ENCODE measurements around the gene SULT2B1.
"Not testable (repeated sequence)": the region's sequence is repeated elsewhere in the genome, so short reads cannot be mapped to it uniquely, and the experiment has no call there.

SULT2B1 gene

GRCh38 chr19:48551437-48552302 is at the start of gene SULT2B1:
SULT2B1 (plus strand) TSS chr19:48552172; CDS start chr19:48552253, 81 bp downstream.
- DNase-seq, result no peak

- no peak for DNase-seq
These were observed 49.5 kb upstream of the SULT2B1 start for GRCh38 chr19:48502350-48503018.

GRCh38 chr19:48506138-48506733 is 45.7 kb upstream of the SULT2B1 start:
- no peak for DNase-seq

- no peak for DNase-seq
These were observed 44.0 kb upstream of the SULT2B1 start for GRCh38 chr19:48507911-48508439.

- DNase-seq, result no peak
These were observed 43.1 kb upstream of the SULT2B1 start for GRCh38 chr19:48508729-48509411.

GRCh38 chr19:48509467-48510194 is 42.3 kb upstream of the SULT2B1 start:
- DNase-seq, result no peak

- no peak for DNase-seq
These were observed 41.3 kb upstream of the SULT2B1 start for GRCh38 chr19:48510421-48511268.

- no peak for DNase-seq
These were observed 40.6 kb upstream of the SULT2B1 start for GRCh38 chr19:48511321-48511731.

- no peak for DNase-seq
These were observed 40.0 kb upstream of the SULT2B1 start, which contains the start of gene LMTK3 for GRCh38 chr19:48511800-48512503. LMTK3 (minus strand) TSS chr19:48511835; CDS start chr19:48511576, 259 bp downstream.

- no peak for DNase-seq
These were observed 39.3 kb upstream of the SULT2B1 start for GRCh38 chr19:48512504-48513288.

GRCh38 chr19:48513289-48514122 is 38.5 kb upstream of the SULT2B1 start:
- no peak for DNase-seq

GRCh38 chr19:48514123-48514458 is 37.9 kb upstream of the SULT2B1 start:
- DNase-seq, result no peak

- DNase-seq, result no peak
These were observed 35.4 kb upstream of the SULT2B1 start for GRCh38 chr19:48516536-48516935.

- DNase-seq, result no peak
These were observed 33.8 kb upstream of the SULT2B1 start for GRCh38 chr19:48518207-48518606.

GRCh38 chr19:48519426-48519825 is 32.5 kb upstream of the SULT2B1 start:
- DNase-seq, result not testable (repeated sequence)

GRCh38 chr19:48520134-48520533 is 31.8 kb upstream of the SULT2B1 start:
- no peak for DNase-seq

GRCh38 chr19:48524221-48524620 is 27.8 kb upstream of the SULT2B1 start:
- DNase-seq, result no peak

GRCh38 chr19:48524732-48525131 is 27.2 kb upstream of the SULT2B1 start:
- DNase-seq, result no peak

- DNase-seq, result no peak
These were observed 22.8 kb upstream of the SULT2B1 start for GRCh38 chr19:48529156-48529555.

Measured in NCI-H187 treated with DMSO at 0.1 percent for 48 hours (cell line).